ENCODE measurements around the gene SH3RF3.

GRCh38 chr2:109459485-109459884 lies 330.5 kb downstream of the SH3RF3 start:
- TF ChIP-seq POLR2AphosphoS5 (IDR thresholded peaks at IDR 0.05; ENCODE audit: low read depth, low read length) (no peak), POLR2A (IDR thresholded peaks at IDR 0.05; ENCODE audit: low read depth, low read length) (no peak), TAF1 (IDR thresholded peaks at IDR 0.05; ENCODE audit: low read depth, low read length) (no peak)
